ENCODE data around the gene CEP152. TPM values are rescaled to one million over a fixed set of nuclear protein-coding genes. Genes with fewer than 3 reads are reported as not detected.

Gene CEP152
- total RNA-seq, 1 donor: 5.2 TPM

DNA sequence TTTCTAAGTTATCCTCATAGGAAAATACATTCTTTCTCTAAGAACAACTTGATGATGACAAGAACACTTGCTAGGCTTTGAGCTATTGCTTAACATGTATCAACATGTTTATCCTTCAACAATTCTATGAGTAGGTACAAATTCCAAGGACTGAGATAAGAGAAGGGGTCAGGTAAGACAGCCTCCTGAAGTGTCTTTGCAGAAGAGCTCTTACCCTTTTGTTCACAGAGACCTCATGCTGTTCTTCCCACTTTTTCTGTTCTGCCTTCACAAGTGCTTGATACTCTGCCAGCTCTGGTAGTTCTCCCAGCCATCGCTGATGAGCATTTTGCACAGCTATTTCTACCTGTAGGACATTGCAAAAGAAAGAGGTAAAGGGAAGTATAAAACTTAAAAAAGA is 50.9 kb downstream of the CEP152 start:
- no peak overlapping the region for H3K4me3 ChIP-seq (ENCODE audit: low read depth, low read length)
- no peak for DNase-seq (ENCODE audit: low read depth)
- TF ChIP-seq, protein P1, sequence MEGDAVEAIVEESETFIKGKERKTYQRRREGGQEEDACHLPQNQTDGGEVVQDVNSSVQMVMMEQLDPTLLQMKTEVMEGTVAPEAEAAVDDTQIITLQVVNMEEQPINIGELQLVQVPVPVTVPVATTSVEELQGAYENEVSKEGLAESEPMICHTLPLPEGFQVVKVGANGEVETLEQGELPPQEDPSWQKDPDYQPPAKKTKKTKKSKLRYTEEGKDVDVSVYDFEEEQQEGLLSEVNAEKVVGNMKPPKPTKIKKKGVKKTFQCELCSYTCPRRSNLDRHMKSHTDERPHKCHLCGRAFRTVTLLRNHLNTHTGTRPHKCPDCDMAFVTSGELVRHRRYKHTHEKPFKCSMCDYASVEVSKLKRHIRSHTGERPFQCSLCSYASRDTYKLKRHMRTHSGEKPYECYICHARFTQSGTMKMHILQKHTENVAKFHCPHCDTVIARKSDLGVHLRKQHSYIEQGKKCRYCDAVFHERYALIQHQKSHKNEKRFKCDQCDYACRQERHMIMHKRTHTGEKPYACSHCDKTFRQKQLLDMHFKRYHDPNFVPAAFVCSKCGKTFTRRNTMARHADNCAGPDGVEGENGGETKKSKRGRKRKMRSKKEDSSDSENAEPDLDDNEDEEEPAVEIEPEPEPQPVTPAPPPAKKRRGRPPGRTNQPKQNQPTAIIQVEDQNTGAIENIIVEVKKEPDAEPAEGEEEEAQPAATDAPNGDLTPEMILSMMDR (IDR thresholded peaks at IDR 0.05; ENCODE audit: insufficient read depth, low read depth, low read length): no peak

GRCh38 chr15:48757661-48758060 is 53.2 kb downstream of the CEP152 start:
- TF ChIP-seq, protein P1 (IDR thresholded peaks at IDR 0.05; ENCODE audit: insufficient read depth, low read depth, low read length): no peak
- no peak for DNase-seq (ENCODE audit: low read depth)

DNA sequence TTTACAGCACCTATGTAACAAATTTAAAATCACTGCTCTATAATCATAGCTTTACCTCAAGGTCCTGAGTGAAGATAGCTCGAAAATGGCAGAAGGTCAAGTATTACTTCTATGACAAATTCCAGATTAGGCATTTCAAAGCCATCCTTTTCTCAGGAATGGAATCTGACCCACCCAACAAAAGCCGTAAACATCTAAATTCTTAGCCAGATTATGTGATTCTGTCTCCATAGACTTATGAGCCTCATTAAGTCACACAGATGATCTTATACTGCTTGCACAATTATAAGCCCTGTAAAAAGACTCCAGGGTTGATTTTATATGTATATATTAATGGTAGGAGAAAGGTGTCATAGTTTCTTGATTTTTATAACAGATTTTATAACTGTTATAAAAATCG is 56.9 kb downstream of the CEP152 start:
- TF ChIP-seq, protein P1 (IDR thresholded peaks at IDR 0.05; ENCODE audit: insufficient read depth, low read depth, low read length): no peak
- peak; percentile 60 for DNase-seq (ENCODE audit: low read depth)
- no peak overlapping the region for H3K4me3 ChIP-seq (ENCODE audit: low read depth, low read length)

More at GRCh38 chr15:48757661-48758060, 53.2 kb downstream of the CEP152 start:
- H3K4me3 ChIP-seq (ENCODE audit: low read depth, low read length): no peak overlapping the region

GRCh38 chr15:48751595-48751994 is 59.3 kb downstream of the CEP152 start:
- TF ChIP-seq, protein P1 (IDR thresholded peaks at IDR 0.05; ENCODE audit: insufficient read depth, low read depth, low read length): no peak
- no peak for DNase-seq (ENCODE audit: low read depth)

DNA sequence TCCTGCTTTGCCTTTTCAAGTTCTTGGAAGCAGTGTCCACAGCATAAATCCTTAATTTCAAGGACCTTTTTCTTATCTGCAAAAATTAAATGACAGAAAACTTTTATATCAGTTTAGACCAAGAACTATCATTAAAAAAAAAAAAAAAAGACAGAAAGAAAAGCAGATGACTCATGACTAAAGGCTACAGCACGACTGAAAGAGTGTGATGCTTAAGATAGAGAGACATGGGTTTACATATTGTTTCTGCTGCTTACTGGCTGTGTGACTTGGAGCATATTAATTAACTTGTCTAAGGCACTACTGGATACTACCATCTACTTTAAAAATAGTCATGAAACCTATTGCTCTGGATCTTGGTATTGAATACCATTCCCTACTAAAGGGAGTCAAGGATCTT is 62.3 kb downstream of the CEP152 start:
- DNase-seq (ENCODE audit: low read depth): peak; percentile 25
- TF ChIP-seq, protein P1 (IDR thresholded peaks at IDR 0.05; ENCODE audit: insufficient read depth, low read depth, low read length): no peak
- H3K4me3 ChIP-seq (ENCODE audit: low read depth, low read length): no peak overlapping the region

More at GRCh38 chr15:48751595-48751994, 59.3 kb downstream of the CEP152 start:
- H3K4me3 ChIP-seq (ENCODE audit: low read depth, low read length): no peak overlapping the region

GRCh38 chr15:48733615-48734014 is 77.3 kb downstream of the CEP152 start:
- TF ChIP-seq, protein P1 (IDR thresholded peaks at IDR 0.05; ENCODE audit: insufficient read depth, low read depth, low read length): no peak
- DNase-seq (ENCODE audit: low read depth): no peak
- H3K4me3 ChIP-seq (ENCODE audit: low read depth, low read length): no peak overlapping the region

DNA sequence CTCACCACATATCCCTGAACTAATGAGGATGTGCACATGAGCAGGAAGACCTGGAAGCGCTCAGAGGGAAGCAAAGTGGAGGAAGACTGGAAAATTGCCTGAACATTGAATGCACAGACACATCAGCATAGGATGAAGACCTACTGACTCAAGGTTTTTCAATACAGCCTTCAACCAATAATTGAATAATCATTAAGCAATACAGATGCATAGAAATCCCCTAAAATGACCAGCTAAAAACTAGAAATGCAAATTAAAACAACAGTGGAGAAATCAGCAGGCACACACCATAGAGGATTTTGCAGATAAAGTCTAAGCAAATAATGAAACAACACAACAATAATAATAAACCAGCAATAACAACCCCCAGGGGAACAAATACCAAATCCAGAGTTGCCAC is 80.4 kb downstream of the CEP152 start:
- TF ChIP-seq, protein P1 (IDR thresholded peaks at IDR 0.05; ENCODE audit: insufficient read depth, low read depth, low read length): no peak
- no peak for DNase-seq (ENCODE audit: low read depth)
- H3K4me3 ChIP-seq (ENCODE audit: low read depth, low read length): no peak overlapping the region

All from fibroblast of villous mesenchyme (primary cell).